ENCODE results near the gene DSE.

GRCh38 chr6:116467514-116467913 lies 96.8 kb downstream of the DSE start:
- TF ChIP-seq POLR2A (IDR thresholded peaks at IDR 0.05), result no peak
- TF ChIP-seq CTCF (IDR thresholded peaks at IDR 0.05), result no peak
